ENCODE results near the gene PDE9A.

DNA sequence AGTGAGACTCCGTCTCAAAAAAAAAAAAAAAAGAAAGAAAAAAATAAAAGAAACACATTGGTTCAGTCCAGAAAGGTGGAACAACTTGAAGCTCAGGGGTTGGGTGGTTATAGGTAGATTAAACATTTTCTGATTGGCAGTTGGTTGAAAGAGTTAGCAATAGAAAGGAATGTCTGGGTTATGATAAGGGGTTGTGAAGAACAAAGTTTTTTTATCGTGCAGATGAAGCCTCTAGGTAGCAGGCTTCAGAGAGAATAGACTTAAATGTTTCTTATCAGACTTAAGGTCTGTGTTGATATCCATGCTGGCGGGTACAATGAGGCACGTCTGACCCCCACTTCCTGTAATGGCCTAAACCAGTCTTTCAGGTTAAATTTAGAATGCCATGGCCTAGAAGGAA, 45.0 kb upstream of the PDE9A start:
- TF ChIP-seq, protein P1, sequence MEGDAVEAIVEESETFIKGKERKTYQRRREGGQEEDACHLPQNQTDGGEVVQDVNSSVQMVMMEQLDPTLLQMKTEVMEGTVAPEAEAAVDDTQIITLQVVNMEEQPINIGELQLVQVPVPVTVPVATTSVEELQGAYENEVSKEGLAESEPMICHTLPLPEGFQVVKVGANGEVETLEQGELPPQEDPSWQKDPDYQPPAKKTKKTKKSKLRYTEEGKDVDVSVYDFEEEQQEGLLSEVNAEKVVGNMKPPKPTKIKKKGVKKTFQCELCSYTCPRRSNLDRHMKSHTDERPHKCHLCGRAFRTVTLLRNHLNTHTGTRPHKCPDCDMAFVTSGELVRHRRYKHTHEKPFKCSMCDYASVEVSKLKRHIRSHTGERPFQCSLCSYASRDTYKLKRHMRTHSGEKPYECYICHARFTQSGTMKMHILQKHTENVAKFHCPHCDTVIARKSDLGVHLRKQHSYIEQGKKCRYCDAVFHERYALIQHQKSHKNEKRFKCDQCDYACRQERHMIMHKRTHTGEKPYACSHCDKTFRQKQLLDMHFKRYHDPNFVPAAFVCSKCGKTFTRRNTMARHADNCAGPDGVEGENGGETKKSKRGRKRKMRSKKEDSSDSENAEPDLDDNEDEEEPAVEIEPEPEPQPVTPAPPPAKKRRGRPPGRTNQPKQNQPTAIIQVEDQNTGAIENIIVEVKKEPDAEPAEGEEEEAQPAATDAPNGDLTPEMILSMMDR (IDR thresholded peaks at IDR 0.05): no peak
- no peak for TF ChIP-seq EP300 (IDR thresholded peaks at IDR 0.05)

Data from esophagus muscularis mucosa (tissue), 3 donors.